ENCODE results near the gene L3MBTL4.
"Not testable (repeated sequence)": the region's sequence is repeated elsewhere in the genome, so short reads cannot be mapped to it uniquely, and the experiment has no call there.

Gene L3MBTL4

DNA sequence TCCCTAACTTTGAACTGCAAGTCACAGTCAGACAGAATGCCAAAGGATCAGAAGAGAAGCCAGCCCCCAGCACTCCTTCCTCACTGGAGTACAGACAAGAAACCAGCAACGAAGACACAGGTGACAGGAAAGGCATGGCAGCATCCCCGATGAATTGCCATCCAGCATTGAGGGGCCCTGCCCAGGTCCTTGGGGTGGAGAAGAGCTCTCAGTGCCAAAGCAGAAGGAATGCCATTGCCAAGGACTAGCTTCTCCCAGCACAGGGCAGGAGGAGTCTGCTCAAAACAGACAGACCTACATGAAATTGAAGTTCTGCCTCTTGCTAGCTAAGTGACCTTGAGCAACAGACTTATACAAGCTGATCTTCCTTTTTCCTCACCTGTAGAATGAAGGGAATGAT lies 220.1 kb downstream of the L3MBTL4 start:
- H3K4me1 ChIP-seq (ENCODE audit: low read depth, poor library complexity, severe bottlenecking) = no peaks in the 10 kb centered on the region

GRCh38 chr18:6185782-6186181 lies 228.9 kb downstream of the L3MBTL4 start:
- not testable (repeated sequence) for H3K27me3 ChIP-seq (ENCODE audit: insufficient read depth, low read depth); H3K4me3 ChIP-seq (IDR thresholded peaks at IDR 0.05; ENCODE audit: insufficient read depth, low read depth, low read length); H3K4me2 ChIP-seq; H3K9ac ChIP-seq; H4K20me1 ChIP-seq (ENCODE audit: insufficient read depth); H3K36me3 ChIP-seq (ENCODE audit: insufficient read depth); H3K27ac ChIP-seq; H3K4me1 ChIP-seq (ENCODE audit: low read depth, poor library complexity, severe bottlenecking); H3K79me2 ChIP-seq (ENCODE audit: insufficient read depth, low read depth); H2AFZ ChIP-seq (ENCODE audit: low read depth)

More for the DNA sequence above, 220.1 kb downstream of the L3MBTL4 start:
- Histone ChIP-seq H3K36me3 (ENCODE audit: insufficient read depth) (no peaks in the 10 kb centered on the region), H3K4me3 (IDR thresholded peaks at IDR 0.05; ENCODE audit: insufficient read depth, low read depth, low read length) (no peak overlapping the region), H3K4me2 (no peak overlapping the region), H3K27me3 (ENCODE audit: insufficient read depth, low read depth) (no peaks in the 10 kb centered on the region), H3K79me2 (ENCODE audit: insufficient read depth, low read depth) (no peaks in the 10 kb centered on the region), H4K20me1 (ENCODE audit: insufficient read depth) (no peaks in the 10 kb centered on the region), H3K27ac (no peak overlapping the region), H2AFZ (ENCODE audit: low read depth) (no peak overlapping the region), H3K9ac (no peak overlapping the region)
- TF ChIP-seq, protein P1, sequence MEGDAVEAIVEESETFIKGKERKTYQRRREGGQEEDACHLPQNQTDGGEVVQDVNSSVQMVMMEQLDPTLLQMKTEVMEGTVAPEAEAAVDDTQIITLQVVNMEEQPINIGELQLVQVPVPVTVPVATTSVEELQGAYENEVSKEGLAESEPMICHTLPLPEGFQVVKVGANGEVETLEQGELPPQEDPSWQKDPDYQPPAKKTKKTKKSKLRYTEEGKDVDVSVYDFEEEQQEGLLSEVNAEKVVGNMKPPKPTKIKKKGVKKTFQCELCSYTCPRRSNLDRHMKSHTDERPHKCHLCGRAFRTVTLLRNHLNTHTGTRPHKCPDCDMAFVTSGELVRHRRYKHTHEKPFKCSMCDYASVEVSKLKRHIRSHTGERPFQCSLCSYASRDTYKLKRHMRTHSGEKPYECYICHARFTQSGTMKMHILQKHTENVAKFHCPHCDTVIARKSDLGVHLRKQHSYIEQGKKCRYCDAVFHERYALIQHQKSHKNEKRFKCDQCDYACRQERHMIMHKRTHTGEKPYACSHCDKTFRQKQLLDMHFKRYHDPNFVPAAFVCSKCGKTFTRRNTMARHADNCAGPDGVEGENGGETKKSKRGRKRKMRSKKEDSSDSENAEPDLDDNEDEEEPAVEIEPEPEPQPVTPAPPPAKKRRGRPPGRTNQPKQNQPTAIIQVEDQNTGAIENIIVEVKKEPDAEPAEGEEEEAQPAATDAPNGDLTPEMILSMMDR (conservative IDR thresholded peaks at IDR 0.05; ENCODE audit: low read depth, low read length) = no peak

GRCh38 chr18:6174983-6175745 lies 239.5 kb downstream of the L3MBTL4 start:
- H3K4me1 ChIP-seq (ENCODE audit: low read depth, poor library complexity, severe bottlenecking) = no peaks in the 10 kb centered on the region
- no peaks in the 10 kb centered on the region for H3K36me3 ChIP-seq (ENCODE audit: insufficient read depth)
- no peak overlapping the region for H2AFZ ChIP-seq (ENCODE audit: low read depth)
- no peaks in the 10 kb centered on the region for H3K79me2 ChIP-seq (ENCODE audit: insufficient read depth, low read depth)
- no peak overlapping the region for H3K27ac ChIP-seq
- no peak overlapping the region for H3K4me2 ChIP-seq
- H3K9ac ChIP-seq = no peak overlapping the region
- TF ChIP-seq, protein P1 (conservative IDR thresholded peaks at IDR 0.05; ENCODE audit: low read depth, low read length) = no peak
- H4K20me1 ChIP-seq (ENCODE audit: insufficient read depth) = no peaks in the 10 kb centered on the region
- H3K27me3 ChIP-seq (ENCODE audit: insufficient read depth, low read depth) = no peaks in the 10 kb centered on the region
- no peak overlapping the region for H3K4me3 ChIP-seq (IDR thresholded peaks at IDR 0.05; ENCODE audit: insufficient read depth, low read depth, low read length)

DNA sequence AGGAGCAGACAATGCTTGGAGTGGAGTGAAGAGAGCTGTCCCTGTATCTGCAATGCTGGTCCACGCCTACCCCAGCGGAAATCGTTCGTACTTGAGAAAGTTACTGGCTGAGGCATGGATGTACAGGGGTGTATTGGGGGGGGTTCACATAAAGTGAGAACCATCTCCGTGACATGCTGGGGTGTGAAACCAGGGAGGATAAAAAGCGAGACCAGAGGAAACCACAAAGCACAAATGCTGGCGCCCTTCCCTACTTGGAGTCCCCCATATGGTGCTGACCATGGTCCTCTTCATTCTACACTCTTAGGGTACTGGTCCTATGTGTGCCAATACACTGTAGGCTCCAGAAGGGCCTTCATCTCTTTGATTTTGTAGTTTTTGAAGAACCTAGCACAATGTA lies 244.1 kb downstream of the L3MBTL4 start:
- TF ChIP-seq, protein P1 (conservative IDR thresholded peaks at IDR 0.05; ENCODE audit: low read depth, low read length) = no peak
- Histone ChIP-seq H3K79me2 (ENCODE audit: insufficient read depth, low read depth) (no peaks in the 10 kb centered on the region), H3K4me1 (ENCODE audit: low read depth, poor library complexity, severe bottlenecking) (no peaks in the 10 kb centered on the region), H3K27me3 (ENCODE audit: insufficient read depth, low read depth) (no peaks in the 10 kb centered on the region), H3K4me3 (IDR thresholded peaks at IDR 0.05; ENCODE audit: insufficient read depth, low read depth, low read length) (no peak overlapping the region), H3K9ac (no peak overlapping the region), H3K36me3 (ENCODE audit: insufficient read depth) (no peaks in the 10 kb centered on the region), H3K27ac (no peak overlapping the region), H4K20me1 (ENCODE audit: insufficient read depth) (no peaks in the 10 kb centered on the region), H2AFZ (ENCODE audit: low read depth) (no peak overlapping the region), H3K4me2 (no peak overlapping the region)

GRCh38 chr18:6161549-6161948 lies 253.2 kb downstream of the L3MBTL4 start:
- Histone ChIP-seq H3K4me1 (ENCODE audit: low read depth, poor library complexity, severe bottlenecking) (no peaks in the 10 kb centered on the region), H4K20me1 (ENCODE audit: insufficient read depth) (no peaks in the 10 kb centered on the region), H3K4me2 (no peak overlapping the region), H3K27ac (no peak overlapping the region), H3K9ac (no peak overlapping the region), H3K27me3 (ENCODE audit: insufficient read depth, low read depth) (no peaks in the 10 kb centered on the region), H2AFZ (ENCODE audit: low read depth) (no peak overlapping the region), H3K79me2 (ENCODE audit: insufficient read depth, low read depth) (no peaks in the 10 kb centered on the region), H3K36me3 (ENCODE audit: insufficient read depth) (no peaks in the 10 kb centered on the region), H3K4me3 (IDR thresholded peaks at IDR 0.05; ENCODE audit: insufficient read depth, low read depth, low read length) (no peak overlapping the region)
- TF ChIP-seq, protein P1 (conservative IDR thresholded peaks at IDR 0.05; ENCODE audit: low read depth, low read length) = no peak
